Measurements from ENCODE around the gene ATG16L1. TPM values are rescaled to one million over a fixed set of nuclear protein-coding genes. Genes with fewer than 3 reads are reported as not detected.

ATG16L1 gene
- total and polyA plus RNA-seq, 2 experiments from 2014 or later: 15.3 to 37.9 TPM

GRCh38 chr2:233210843-233211547 is 40.5 kb upstream of the ATG16L1 start:
- Histone ChIP-seq H3K4me2 (no peak overlapping the region), H3F3A (replicated peaks; ENCODE audit: low read depth) (peaks cover 8% of the 10 kb centered on the region; the same call in 1 of the 2 replicates), H3K4me1 (ENCODE audit: insufficient read depth) (peaks cover 20% of the 10 kb centered on the region), H2AFZ (peak overlapping the region; percentile 89; the same call in 1 of the 2 replicates), H3K4me3 (no peak overlapping the region), H3K27me3 (ENCODE audit: insufficient read depth) (no peaks in the 10 kb centered on the region), H3K9me2 (ENCODE audit: insufficient read depth) (no peaks in the 10 kb centered on the region), H3K36me3 (ENCODE audit: insufficient read depth) (no peaks in the 10 kb centered on the region), H3K27ac (ENCODE audit: low read depth) (no peak overlapping the region), H3K79me2 (replicated peaks; ENCODE audit: insufficient read depth) (no peaks in the 10 kb centered on the region), H4K20me1 (replicated peaks; ENCODE audit: insufficient read depth) (no peaks in the 10 kb centered on the region)
- Mint-ChIP-seq H3K36me3 (ENCODE audit: low read depth) (no peaks in the 10 kb centered on the region; the same call in 2 of the 3 replicates), H3K27ac (no peak overlapping the region), H3K9me3 (peaks cover 2% of the 10 kb centered on the region; the same call in 1 of the 3 replicates), H3K4me3 (no peak overlapping the region), H3K4me1 (peaks cover 35% of the 10 kb centered on the region), H3K27me3 (ENCODE audit: insufficient read depth, low read depth, poor library complexity) (peaks cover 20% of the 10 kb centered on the region)
- DNase-seq (ENCODE audit: low spot score) (no peak), ATAC-seq (peak; percentile 7; the same call in 2 of the 3 replicates)
- TF ChIP-seq STAT1 (IDR thresholded peaks at IDR 0.05; ENCODE audit: unreplicated experiment): no peak
- no peak for TF ChIP-seq ZNF114 (CRISPR knock-in tag; IDR thresholded peaks at IDR 0.05)
- TF ChIP-seq JUNB (IDR thresholded peaks at IDR 0.05; ENCODE audit: unreplicated experiment): no peak
- no peak for TF ChIP-seq REST (IDR thresholded peaks at IDR 0.05; ENCODE audit: unreplicated experiment)
- TF ChIP-seq, protein P1, sequence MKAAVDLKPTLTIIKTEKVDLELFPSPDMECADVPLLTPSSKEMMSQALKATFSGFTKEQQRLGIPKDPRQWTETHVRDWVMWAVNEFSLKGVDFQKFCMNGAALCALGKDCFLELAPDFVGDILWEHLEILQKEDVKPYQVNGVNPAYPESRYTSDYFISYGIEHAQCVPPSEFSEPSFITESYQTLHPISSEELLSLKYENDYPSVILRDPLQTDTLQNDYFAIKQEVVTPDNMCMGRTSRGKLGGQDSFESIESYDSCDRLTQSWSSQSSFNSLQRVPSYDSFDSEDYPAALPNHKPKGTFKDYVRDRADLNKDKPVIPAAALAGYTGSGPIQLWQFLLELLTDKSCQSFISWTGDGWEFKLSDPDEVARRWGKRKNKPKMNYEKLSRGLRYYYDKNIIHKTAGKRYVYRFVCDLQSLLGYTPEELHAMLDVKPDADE (IDR thresholded peaks at IDR 0.05): no peak
- TF ChIP-seq ZNF331 (CRISPR knock-in tag; IDR thresholded peaks at IDR 0.05; ENCODE audit: low read depth): no peak
- no peak for TF ChIP-seq NANOG (IDR thresholded peaks at IDR 0.05; ENCODE audit: borderline replicate concordance)
- TF ChIP-seq EZH2phosphoT487 (IDR thresholded peaks at IDR 0.05; ENCODE audit: unreplicated experiment): no peak
- TF ChIP-seq EZH2 (IDR thresholded peaks at IDR 0.05; ENCODE audit: low read depth, unreplicated experiment): no peak
- no peak for TF ChIP-seq CTCF (conservative IDR thresholded peaks at IDR 0.05; ENCODE audit: low read depth in 2 of 2)
- TF ChIP-seq CREB1 (CRISPR knock-in tag; IDR thresholded peaks at IDR 0.05; ENCODE audit: low read depth): no peak
- no peak for TF ChIP-seq POLR2AphosphoS5 (IDR thresholded peaks at IDR 0.05; ENCODE audit: low read depth)
